GM12878 (cell line): ENCODE data around the gene TMEM131L. TPM values are rescaled to one million over a fixed set of nuclear protein-coding genes. Genes with fewer than 3 reads are reported as not detected.

Experiments
- ATAC-seq: fragments of 200-7000 bp; cut with Tn5 transposase; 3 replicates; pipeline ENCODE4 v1.9.1; 2020; ENCODE audit warnings: mild to moderate bottlenecking, moderate library complexity
- BruUV-seq: library from RNA; stranded (reverse); fragments of 400-500 nt; replicated peaks from 2 replicates; lab custom pipeline; 2021; lab: Mats Ljungman, UMichigan
- CTCF ChIA-PET: fragments of 300-600 bp; sonication (Branson Sonifier 250); formaldehyde crosslinking; extraction: SDS; loops from one replicate; lab custom pipeline; 2021; ENCODE audit warnings: inconsistent platforms; lab: Yijun Ruan, JAX
- POLR2A ChIA-PET: fragments of 350-600 bp; formaldehyde crosslinking; extraction: SDS; loops from one replicate; lab custom pipeline; 2021; ENCODE audit warnings: inconsistent platforms; lab: Charles Lee
- RAD21 ChIA-PET: fragments of 300-600 bp; sonication (Branson Sonifier 250); formaldehyde crosslinking; loops from one replicate; lab custom pipeline; 2023; ENCODE audit warnings: antibody characterized with exemption; ENCODE audit not compliant: unreplicated experiment; lab: Charles Lee
- SMC1A ChIA-PET: fragments of 300-600 bp; sonication (Branson Sonifier 250); formaldehyde crosslinking; loops from one replicate; lab custom pipeline; 2023; ENCODE audit not compliant: unreplicated experiment, uncharacterized antibody; lab: Charles Lee
- DNase-seq: peaks from one replicate; pipeline ENCODE4 v3.0.0-alpha.2; 2011; ENCODE audit warnings: low read depth, low spot score
- FAIRE-seq: peaks from 3 replicates; lab custom pipeline; 2011; peaks lifted over from hg19 to GRCh38; lab: Jason Lieb, UNC
- H2AFZ ChIP-seq: 2 replicates; pipeline ENCODE4 v1.6.0; 2011; ENCODE audit warnings: low read depth, low read length, control low read depth; ENCODE audit not compliant: control insufficient read depth
- H3K27ac ChIP-seq: 2 replicates; pipeline ENCODE4 v1.5.1; 2011; ENCODE audit warnings: control low read depth; ENCODE audit not compliant: control insufficient read depth, insufficient read depth
- H3K27me3 ChIP-seq, 2 experiments: replicated peaks in 1 of 2; 2 replicates each; pipeline versions ENCODE4 v1.6.0 to v1.6.1; 2011; ENCODE audit warnings: low read length in 1 of 2; ENCODE audit not compliant: control insufficient read depth in 2 of 2, insufficient read depth in 2 of 2
- H3K36me3 ChIP-seq, 2 experiments: 2 replicates each; pipeline ENCODE4 v1.5.1; 2011; ENCODE audit warnings: low read length in 1 of 2; ENCODE audit not compliant: control insufficient read depth in 2 of 2, insufficient read depth in 2 of 2
- H3K4me1 ChIP-seq: 2 replicates; pipeline ENCODE4 v1.6.1; 2011; ENCODE audit warnings: mild to moderate bottlenecking, low read length, moderate library complexity, mixed read lengths; ENCODE audit not compliant: control insufficient read depth, insufficient read depth
- H3K4me2 ChIP-seq: 2 replicates; pipeline ENCODE4 v1.6.0; 2011; ENCODE audit warnings: control low read depth; ENCODE audit not compliant: control insufficient read depth, insufficient read depth
- H3K4me3 ChIP-seq: fragments of 200-600 bp; sonication (generic); 2 replicates; pipeline ENCODE4 v1.5.1; 2016
- H3K79me2 ChIP-seq: 2 replicates; pipeline ENCODE4 v1.6.0; 2011; ENCODE audit warnings: low read length; ENCODE audit not compliant: control insufficient read depth, insufficient read depth
- H3K9ac ChIP-seq: 2 replicates; pipeline ENCODE4 v1.8.0; 2011; ENCODE audit warnings: low read length, control low read depth, mixed read lengths; ENCODE audit not compliant: control insufficient read depth, insufficient read depth
- H3K9me3 ChIP-seq: replicated peaks from 3 replicates; pipeline ENCODE4 v1.5.1; 2011; ENCODE audit warnings: mild to moderate bottlenecking, low read length; ENCODE audit not compliant: control insufficient read depth, insufficient read depth
- H4K20me1 ChIP-seq: 2 replicates; pipeline ENCODE4 v1.6.0; 2011; ENCODE audit not compliant: control insufficient read depth, insufficient read depth
- BACH1 ChIP-seq: fragments of 450-650 bp; IDR thresholded peaks from 2 replicates; pipeline ENCODE4 v1.6.1; 2017; ENCODE audit warnings: mild to moderate bottlenecking, borderline replicate concordance
- BRCA1 ChIP-seq: IDR thresholded peaks from 2 replicates; pipeline ENCODE4 v1.6.1; 2011; ENCODE audit warnings: low read depth, low read length, improper control_type of control experiment
- CEBPB ChIP-seq, 2 experiments: fragments of 150-350 bp in 1 of 2; IDR thresholded peaks; 2 replicates each; pipeline ENCODE4 v1.6.1; 2012 to 2014; ENCODE audit warnings: low read depth in 2 of 2, low read length in 2 of 2, borderline replicate concordance in 1 of 2, inconsistent platforms in 1 of 2
- IKZF2 ChIP-seq, 2 experiments: fragments of 450-650 bp; IDR thresholded peaks; 2 replicates each; pipeline ENCODE4 v1.6.1; 2017; ENCODE audit warnings: mild to moderate bottlenecking in 2 of 2, moderate library complexity in 2 of 2
- NR2F1 ChIP-seq: fragments of 450-650 bp; conservative IDR thresholded peaks from 2 replicates; pipeline ENCODE4 v1.6.1; 2017; ENCODE audit warnings: mild to moderate bottlenecking
- POLR2A ChIP-seq: IDR thresholded peaks from 2 replicates; pipeline ENCODE4 v1.6.1; 2011; ENCODE audit warnings: low read depth, mild to moderate bottlenecking, low read length
- POLR2AphosphoS2 ChIP-seq: IDR thresholded peaks from 2 replicates; pipeline ENCODE4 v1.6.1; 2011; ENCODE audit warnings: low read depth, mild to moderate bottlenecking, low read length, improper control_type of control experiment, moderate library complexity
- POLR2AphosphoS5 ChIP-seq: IDR thresholded peaks from 2 replicates; pipeline ENCODE4 v1.6.1; 2011; ENCODE audit warnings: mild to moderate bottlenecking, low read length, inconsistent platforms
- RCOR1 ChIP-seq: conservative IDR thresholded peaks from 2 replicates; pipeline ENCODE4 v1.6.1; 2012; ENCODE audit warnings: low read depth, low read length, improper control_type of control experiment
- RELB ChIP-seq: fragments of 450-650 bp; IDR thresholded peaks from 2 replicates; pipeline ENCODE4 v1.6.1; 2017; ENCODE audit warnings: low read depth, mild to moderate bottlenecking, moderate library complexity
- SMAD1 ChIP-seq: fragments of 450-650 bp; IDR thresholded peaks from 2 replicates; pipeline ENCODE4 v1.6.1; 2018; ENCODE audit warnings: mild to moderate bottlenecking, low read depth; ENCODE audit not compliant: partially characterized antibody
- TARDBP ChIP-seq: IDR thresholded peaks from 2 replicates; pipeline ENCODE4 v1.6.1; 2016; ENCODE audit warnings: borderline replicate concordance
- WGBS: methylation state at CpG from one replicate; pipeline ENCODE4 v1.1.6; 2016; ENCODE audit warnings: low lambda C conversion rate; ENCODE audit not compliant: insufficient replicate concordance, insufficient coverage; ENCODE audit errors: missing lambda C conversion rate; 5-methylcytosine and 5-hydroxymethylcytosine counted together
- in situ Hi-C: fragments of 300-500 bp; cut with MboI; formaldehyde crosslinking; loops from 9 replicates; pipeline ENCODE4 v1.14.3; 2018; ENCODE audit warnings: mixed read lengths
- intact Hi-C: fragments of 100-400 bp; cut with micrococcal nuclease; formaldehyde crosslinking; loops from one replicate; pipeline ENCODE4 v1.14.2; 2022; ENCODE audit not compliant: unreplicated experiment
- polyA plus RNA-seq, 11 experiments: library from polyadenylated mRNA; depleted of rRNA in 4 of 11; unstranded in 6 of 11; stranded (reverse) in 5 of 11; fragments of >200 nt; fragmentation: Nextera tagmentation in 4 of 11; fragmentation: Illumina TruSeq in 1 of 11; extraction: Ambion mirVana in 4 of 11; extraction: Trizol in 1 of 11; gene quantifications; 1 replicate in 1 of 11; 2 replicates in 10 of 11; pipeline versions ENCODE4 v1.2.1 to v1.2.3, GENCODE V29; 2011 to 2016; ENCODE audit warnings: inconsistent platforms in 2 of 11, missing spikeins in 2 of 11, low read depth in 1 of 11
- total RNA-seq, 4 experiments: library from RNA; depleted of rRNA in 3 of 4; stranded (reverse); fragments of >200 nt in 3 of 4; fragmentation: Illumina TruSeq in 1 of 4; extraction: Trizol in 1 of 4; gene quantifications; 2 replicates each; pipeline versions ENCODE4 v1.2.1 to v1.2.3, GENCODE V29; 2013 to 2021

The TMEM131L gene
- total and polyA plus RNA-seq, 10 of the 15 experiments (the other 5 are each of a cell fraction or from before 2014, with no cell fraction given): 8.5 to 101 (median 74.4) TPM

- 0 out of 2 replicates have a peak, but pooled peaks cover 3% of the 10 kb centered on the region for H4K20me1 ChIP-seq
- no peak overlapping the region for H3K9ac ChIP-seq
- no peak overlapping the region for H3K4me2 ChIP-seq
- H3K79me2 ChIP-seq: no peaks in the 10 kb centered on the region
- H2AFZ ChIP-seq: no peak overlapping the region
- no TSS peak for BruUV-seq
- peaks cover 24 to 34% of the 10 kb centered on the region in 2 experiments for H3K36me3 ChIP-seq
- CTCF ChIA-PET: no interaction called here
- peaks cover 6% of the 10 kb centered on the region; the same call in 1 of the 2 replicates for H3K4me1 ChIP-seq
- H3K27ac ChIP-seq: no peak overlapping the region
- RAD21 ChIA-PET: no interaction called here
- no peaks in the 10 kb centered on the region for H3K27me3 ChIP-seq
- SMC1A ChIA-PET: no interaction called here
- in situ Hi-C loops: no loop called here
- no peak overlapping the region for H3K4me3 ChIP-seq
- 98% methylated on average over 3 of the region's 3 CpGs for WGBS
- ATAC-seq: no peak
- intact Hi-C loops: no loop called here
- POLR2A ChIA-PET: no interaction called here
- DNase-seq: no peak
- H3K9me3 ChIP-seq: no peaks in the 10 kb centered on the region
- no peak for FAIRE-seq
- TF ChIP-seq POLR2A (peak; percentile 63), RCOR1 (no peak), SMAD1 (no peak), POLR2AphosphoS2 (0 out of 2 replicates have a peak, but pooled peaks have one; percentile 23), CEBPB (IDR thresholded peaks at IDR 0.05; ENCODE audit: borderline replicate concordance in 1 of 2, low read depth in 2 of 2, low read length in 2 of 2) (no peak), RELB (no peak), NR2F1 (no peak), POLR2AphosphoS5 (peak; percentile 42; the same call in 1 of the 2 replicates), BRCA1 (no peak), BACH1 (no peak), TARDBP (no peak), IKZF2 (IDR thresholded peaks at IDR 0.05) (no peak)
Measured at GRCh38 chr4:153637201-153637600, 171.0 kb downstream of the TMEM131L start.
